ENCODE results near the gene RAB14. TPM values are rescaled to one million over a fixed set of nuclear protein-coding genes. Genes with fewer than 3 reads are reported as not detected.

RAB14 gene
- total RNA-seq, 1 donor from 2014 or later, result 35.9 TPM

DNA sequence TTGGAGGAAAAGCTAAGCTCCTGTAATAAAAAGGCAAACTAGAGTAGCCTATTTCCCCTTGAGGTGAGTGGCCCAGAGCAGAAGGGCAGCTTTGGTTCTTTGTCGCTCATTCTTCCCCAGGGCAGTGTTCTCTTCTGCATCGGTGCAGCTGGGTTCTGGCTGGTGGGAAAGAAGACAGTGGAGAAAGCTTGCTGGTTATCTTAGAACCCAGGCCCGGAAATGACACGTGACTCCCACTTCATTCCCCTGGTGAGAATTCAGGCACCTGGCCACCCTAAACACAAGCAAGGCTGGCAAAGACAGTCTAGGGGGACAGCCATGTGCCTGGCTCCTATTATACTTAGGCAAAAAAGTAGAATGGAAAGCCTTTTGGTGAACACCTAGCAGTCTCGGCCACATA is 33.8 kb upstream of the RAB14 start:
- no peak overlapping the region for H3K27ac ChIP-seq
- H3K36me3 ChIP-seq, result no peaks in the 10 kb centered on the region
- H3K9me3 ChIP-seq (ENCODE audit: low read depth), result no peaks in the 10 kb centered on the region
- no peaks in the 10 kb centered on the region for H3K9me3 Mint-ChIP-seq
- H3K27ac Mint-ChIP-seq, result no peak overlapping the region
- H3K4me3 ChIP-seq, result no peak overlapping the region
- no peaks in the 10 kb centered on the region for H3K36me3 Mint-ChIP-seq
- TF ChIP-seq, protein P1, sequence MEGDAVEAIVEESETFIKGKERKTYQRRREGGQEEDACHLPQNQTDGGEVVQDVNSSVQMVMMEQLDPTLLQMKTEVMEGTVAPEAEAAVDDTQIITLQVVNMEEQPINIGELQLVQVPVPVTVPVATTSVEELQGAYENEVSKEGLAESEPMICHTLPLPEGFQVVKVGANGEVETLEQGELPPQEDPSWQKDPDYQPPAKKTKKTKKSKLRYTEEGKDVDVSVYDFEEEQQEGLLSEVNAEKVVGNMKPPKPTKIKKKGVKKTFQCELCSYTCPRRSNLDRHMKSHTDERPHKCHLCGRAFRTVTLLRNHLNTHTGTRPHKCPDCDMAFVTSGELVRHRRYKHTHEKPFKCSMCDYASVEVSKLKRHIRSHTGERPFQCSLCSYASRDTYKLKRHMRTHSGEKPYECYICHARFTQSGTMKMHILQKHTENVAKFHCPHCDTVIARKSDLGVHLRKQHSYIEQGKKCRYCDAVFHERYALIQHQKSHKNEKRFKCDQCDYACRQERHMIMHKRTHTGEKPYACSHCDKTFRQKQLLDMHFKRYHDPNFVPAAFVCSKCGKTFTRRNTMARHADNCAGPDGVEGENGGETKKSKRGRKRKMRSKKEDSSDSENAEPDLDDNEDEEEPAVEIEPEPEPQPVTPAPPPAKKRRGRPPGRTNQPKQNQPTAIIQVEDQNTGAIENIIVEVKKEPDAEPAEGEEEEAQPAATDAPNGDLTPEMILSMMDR (IDR thresholded peaks at IDR 0.05), result no peak
- TF ChIP-seq EZH2phosphoT487 (IDR thresholded peaks at IDR 0.05) (no peak), EZH2 (IDR thresholded peaks at IDR 0.05) (no peak)
- H3K79me2 ChIP-seq (ENCODE audit: low read depth), result no peaks in the 10 kb centered on the region
- no peak overlapping the region for H3K4me3 Mint-ChIP-seq
- H3K9ac ChIP-seq, result no peak overlapping the region
- H3K4me2 ChIP-seq, result no peak overlapping the region
- H3K27me3 ChIP-seq, result peaks cover 4% of the 10 kb centered on the region
- DNase-seq (ENCODE audit: low spot score), result no peak
- H4K20me1 ChIP-seq (ENCODE audit: low read depth), result no peaks in the 10 kb centered on the region
- H3K4me1 Mint-ChIP-seq, result peaks cover 10% of the 10 kb centered on the region
- no peaks in the 10 kb centered on the region for H3K27me3 Mint-ChIP-seq (ENCODE audit: insufficient read depth, low read depth)
- peaks cover 3% of the 10 kb centered on the region for H3F3A ChIP-seq (ENCODE audit: low read depth)
- no peak overlapping the region for H2AFZ ChIP-seq (replicated peaks)
- H3K4me1 ChIP-seq, result peaks cover 14% of the 10 kb centered on the region

GRCh38 chr9:121234832-121235161 is 33.1 kb upstream of the RAB14 start:
- Mint-ChIP-seq H3K36me3 (no peaks in the 10 kb centered on the region), H3K27ac (no peak overlapping the region), H3K9me3 (no peaks in the 10 kb centered on the region), H3K4me3 (no peak overlapping the region), H3K27me3 (ENCODE audit: insufficient read depth, low read depth) (no peaks in the 10 kb centered on the region), H3K4me1 (peaks cover 13% of the 10 kb centered on the region)
- Histone ChIP-seq H3K27me3 (peaks cover 4% of the 10 kb centered on the region), H2AFZ (replicated peaks) (no peak overlapping the region), H3K4me3 (no peak overlapping the region), H3K79me2 (ENCODE audit: low read depth) (no peaks in the 10 kb centered on the region), H3F3A (ENCODE audit: low read depth) (peaks cover 3% of the 10 kb centered on the region), H3K27ac (no peak overlapping the region), H4K20me1 (ENCODE audit: low read depth) (no peaks in the 10 kb centered on the region), H3K9ac (no peak overlapping the region), H3K4me1 (peaks cover 11% of the 10 kb centered on the region), H3K9me3 (ENCODE audit: low read depth) (no peaks in the 10 kb centered on the region), H3K4me2 (no peak overlapping the region), H3K36me3 (no peaks in the 10 kb centered on the region)
- no peak for TF ChIP-seq EZH2 (IDR thresholded peaks at IDR 0.05)
- TF ChIP-seq, protein P1 (IDR thresholded peaks at IDR 0.05), result no peak
- TF ChIP-seq EZH2phosphoT487 (IDR thresholded peaks at IDR 0.05), result no peak
- no peak for DNase-seq (ENCODE audit: low spot score)

DNA sequence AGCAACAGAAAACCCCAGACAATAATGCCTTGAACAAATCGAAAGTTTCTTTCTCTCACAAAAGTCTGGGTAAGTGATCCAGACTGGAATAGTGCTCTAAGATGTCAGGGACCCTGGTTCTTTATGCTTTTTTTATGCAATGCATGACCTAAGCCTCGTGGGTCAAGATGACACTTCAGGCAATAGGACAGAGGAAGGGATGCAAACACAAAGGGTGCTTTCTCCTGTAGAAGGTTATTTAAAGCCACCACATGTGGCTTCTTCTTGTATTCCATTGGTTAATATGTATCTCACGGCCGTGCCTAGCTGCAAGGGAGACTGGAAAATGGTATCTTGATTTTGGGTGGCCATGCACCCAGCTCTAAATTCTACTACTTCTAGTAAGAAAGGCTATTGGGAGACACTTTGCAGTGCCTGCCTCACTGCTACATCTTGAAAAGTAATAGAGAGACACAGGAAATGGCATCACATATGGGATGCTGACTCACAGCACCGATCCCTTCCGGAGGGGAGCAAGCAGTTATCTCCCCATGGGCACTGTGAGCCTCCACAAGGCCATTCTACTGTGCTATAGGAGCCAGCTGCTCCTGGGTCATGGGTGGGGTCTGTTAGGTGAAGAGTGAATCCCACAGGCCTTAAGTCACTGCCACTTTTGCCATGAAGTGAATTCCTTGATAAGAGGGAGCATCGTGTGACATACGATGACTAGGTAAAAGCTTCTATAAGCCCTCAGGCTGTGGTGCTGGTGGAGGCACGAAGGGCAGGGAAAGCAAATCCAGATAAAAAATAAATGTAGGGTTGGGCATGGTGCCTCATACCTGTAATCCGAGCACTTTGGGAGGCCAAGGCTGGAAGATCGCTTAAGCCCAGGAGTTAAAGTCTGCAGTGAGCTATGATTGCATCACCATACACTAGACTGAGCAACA is 32.5 kb upstream of the RAB14 start:
- H3K4me3 ChIP-seq, result no peak overlapping the region
- H3K9ac ChIP-seq, result no peak overlapping the region
- TF ChIP-seq EZH2 (IDR thresholded peaks at IDR 0.05), result no peak
- TF ChIP-seq EZH2phosphoT487 (IDR thresholded peaks at IDR 0.05), result no peak
- TF ChIP-seq, protein P1 (IDR thresholded peaks at IDR 0.05), result no peak
- peaks cover 3% of the 10 kb centered on the region for H3F3A ChIP-seq (ENCODE audit: low read depth)
- H3K9me3 ChIP-seq (ENCODE audit: low read depth), result no peaks in the 10 kb centered on the region
- H3K4me3 Mint-ChIP-seq, result no peak overlapping the region
- no peak overlapping the region for H3K27ac Mint-ChIP-seq
- H3K27me3 ChIP-seq, result peaks cover 4% of the 10 kb centered on the region
- no peaks in the 10 kb centered on the region for H3K36me3 Mint-ChIP-seq
- no peaks in the 10 kb centered on the region for H3K79me2 ChIP-seq (ENCODE audit: low read depth)
- H3K4me1 ChIP-seq, result peaks cover 11% of the 10 kb centered on the region
- H4K20me1 ChIP-seq (ENCODE audit: low read depth), result no peaks in the 10 kb centered on the region
- no peak for DNase-seq (ENCODE audit: low spot score)
- peak overlapping the region; percentile 4 for H2AFZ ChIP-seq (replicated peaks)
- H3K27ac ChIP-seq, result no peak overlapping the region
- no peaks in the 10 kb centered on the region for H3K36me3 ChIP-seq
- no peaks in the 10 kb centered on the region for H3K27me3 Mint-ChIP-seq (ENCODE audit: insufficient read depth, low read depth)
- no peaks in the 10 kb centered on the region for H3K9me3 Mint-ChIP-seq
- peaks cover 13% of the 10 kb centered on the region for H3K4me1 Mint-ChIP-seq
- no peak overlapping the region for H3K4me2 ChIP-seq

Measured in neural progenitor cell (in vitro differentiated cells).